ENCODE measurements around the gene ABTB1. TPM values are rescaled to one million over a fixed set of nuclear protein-coding genes. Genes with fewer than 3 reads are reported as not detected.

The ABTB1 gene
- total RNA-seq = 56.6 TPM
- long read RNA-seq, transcript ABTB1-208 (12 exons, 1,915 nt) = minor isoform, 21 of 100 reads
- long read RNA-seq, transcript ABTB1-201 (12 exons, 1,965 nt) = major isoform, 45 of 100 reads
- long read RNA-seq, transcript ABTB1-202 (12 exons, 1,961 nt) = minor isoform, 8 of 100 reads
- long read RNA-seq, partial matches to known transcripts = 11 of 100 reads
- long read RNA-seq, other reads (novel, unspliced or antisense) = 14 of 100 reads

GRCh38 chr3:127672429-127673190 lies at the start of gene ABTB1:
ABTB1 (plus strand) TSS chr3:127672952; CDS start chr3:127673026, 74 bp downstream.
- H3K4me3 ChIP-seq = peak within 1 kb of the TSS; percentile 98
- peak within 1 kb of the TSS; percentile 95 for H3K27ac ChIP-seq
- H3K9me3 ChIP-seq = no peaks in the 10 kb centered on the region
- no peaks in the 10 kb centered on the region for H3K27me3 ChIP-seq (ENCODE audit: low read depth)
- peaks cover 21% of the 10 kb centered on the region for H3K36me3 ChIP-seq
- intact Hi-C loops (cut with DNase I) = no loop called here
- TF ChIP-seq CTCF (IDR thresholded peaks at IDR 0.05) = no peak
- H3K4me1 ChIP-seq = peaks cover 21% of the 10 kb centered on the region
- peak; percentile 94 for DNase-seq
- ATAC-seq = peak; percentile 93 to 94

GRCh38 chr3:127624063-127624462 lies 48.7 kb upstream of the ABTB1 start:
- H3K27ac ChIP-seq = no peak overlapping the region
- no peaks in the 10 kb centered on the region for H3K9me3 ChIP-seq
- no peak overlapping the region for H3K4me3 ChIP-seq
- no peaks in the 10 kb centered on the region for H3K4me1 ChIP-seq
- no peaks in the 10 kb centered on the region for H3K27me3 ChIP-seq (ENCODE audit: low read depth)
- ATAC-seq (no peak), DNase-seq (no peak)
- no peak for TF ChIP-seq CTCF (IDR thresholded peaks at IDR 0.05)
- peaks cover 24% of the 10 kb centered on the region for H3K36me3 ChIP-seq
- intact Hi-C loops (cut with DNase I) = no loop called here

GRCh38 chr3:127625821-127626220 lies 46.9 kb upstream of the ABTB1 start:
- H3K9me3 ChIP-seq = no peaks in the 10 kb centered on the region
- peaks cover 14% of the 10 kb centered on the region for H3K4me1 ChIP-seq
- H3K4me3 ChIP-seq = no peak overlapping the region
- H3K27me3 ChIP-seq (ENCODE audit: low read depth) = peaks cover 12% of the 10 kb centered on the region
- intact Hi-C loops (cut with DNase I) = no loop called here
- no peak overlapping the region for H3K27ac ChIP-seq
- TF ChIP-seq CTCF (IDR thresholded peaks at IDR 0.05) = no peak
- DNase-seq = no peak
- ATAC-seq = no peak
- peaks cover 14% of the 10 kb centered on the region for H3K36me3 ChIP-seq

- no peaks in the 10 kb centered on the region for H3K9me3 ChIP-seq
- H3K4me1 ChIP-seq = peaks cover 14% of the 10 kb centered on the region
- DNase-seq (no peak), ATAC-seq (no peak)
- intact Hi-C loops (cut with DNase I) = no loop called here
- peaks cover 33% of the 10 kb centered on the region for H3K27me3 ChIP-seq (ENCODE audit: low read depth)
- TF ChIP-seq CTCF (IDR thresholded peaks at IDR 0.05) = no peak
- H3K27ac ChIP-seq = no peak overlapping the region
- H3K4me3 ChIP-seq = no peak overlapping the region
- H3K36me3 ChIP-seq = no peaks in the 10 kb centered on the region
These were observed 44.3 kb upstream of the ABTB1 start for GRCh38 chr3:127628426-127628787.

- H3K4me3 ChIP-seq = peak within 1 kb of the TSS; percentile 57
- peaks cover 33% of the 10 kb centered on the region for H3K27me3 ChIP-seq (ENCODE audit: low read depth)
- no peaks in the 10 kb centered on the region for H3K9me3 ChIP-seq
- no peak within 1 kb of the TSS for H3K27ac ChIP-seq
- peaks cover 14% of the 10 kb centered on the region for H3K4me1 ChIP-seq
- DNase-seq = peak; percentile 69
- intact Hi-C loops (cut with DNase I) = no loop called here
- peak; percentile 83 to 84 for ATAC-seq
- H3K36me3 ChIP-seq = no peaks in the 10 kb centered on the region
- TF ChIP-seq CTCF (IDR thresholded peaks at IDR 0.05) = no peak
These were observed 43.8 kb upstream of the ABTB1 start, which contains the start of gene PODXL2 for GRCh38 chr3:127628788-127629466. PODXL2 (plus strand) TSS chr3:127629185; CDS start chr3:127629220, 35 bp downstream.
